Mesendoderm (in vitro differentiated cells): ENCODE data around the gene ZBTB45.

Experiments
- DNase-seq: peaks from one replicate; pipeline ENCODE4 v3.0.0; 2013
- H2AK5ac ChIP-seq: 2 replicates; pipeline ENCODE4 v1.6.1; 2013; ENCODE audit warnings: low read length, inconsistent platforms
- H2BK120ac ChIP-seq: 2 replicates; pipeline ENCODE4 v1.6.1; 2013; ENCODE audit warnings: low read depth, mild to moderate bottlenecking, low read length, moderate library complexity, mixed read lengths
- H2BK15ac ChIP-seq: replicated peaks from 2 replicates; pipeline ENCODE4 v1.6.1; 2013; ENCODE audit warnings: low read depth, mild to moderate bottlenecking, moderate library complexity
- H2BK5ac ChIP-seq: 2 replicates; pipeline ENCODE4 v1.6.1; 2013; ENCODE audit warnings: low read length, inconsistent platforms
- H3K18ac ChIP-seq: 2 replicates; pipeline ENCODE4 v1.6.1; 2013; ENCODE audit warnings: mild to moderate bottlenecking, low read length, mixed read lengths
- H3K23ac ChIP-seq: one replicate; pipeline ENCODE4 v1.6.1; 2013; ENCODE audit warnings: low read length
- H3K27ac ChIP-seq: 2 replicates; pipeline ENCODE4 v1.5.1; 2013; ENCODE audit warnings: low read depth, mild to moderate bottlenecking, inconsistent platforms, low read length, moderate library complexity
- H3K27me3 ChIP-seq: 2 replicates; pipeline ENCODE4 v1.6.1; 2013; ENCODE audit warnings: low read length, control low read depth, mild to moderate bottlenecking, inconsistent platforms; ENCODE audit not compliant: insufficient read depth, poor library complexity
- H3K36me3 ChIP-seq: 2 replicates; pipeline ENCODE4 v1.6.1; 2013; ENCODE audit warnings: low read length, inconsistent platforms; ENCODE audit not compliant: control insufficient read depth, insufficient read depth
- H3K4ac ChIP-seq: one replicate; pipeline ENCODE4 v1.6.1; 2013; ENCODE audit warnings: low read depth, mild to moderate bottlenecking, low read length, moderate library complexity
- H3K4me1 ChIP-seq: 2 replicates; pipeline ENCODE4 v1.6.1; 2013; ENCODE audit warnings: low read depth, low read length, inconsistent platforms; ENCODE audit not compliant: control insufficient read depth
- H3K4me2 ChIP-seq: 2 replicates; pipeline ENCODE4 v1.6.1; 2013; ENCODE audit warnings: low read length
- H3K4me3 ChIP-seq: 2 replicates; pipeline ENCODE4 v1.5.1; 2013; ENCODE audit warnings: mild to moderate bottlenecking, low read length
- H3K56ac ChIP-seq: one replicate; pipeline ENCODE4 v1.6.1; 2013; ENCODE audit warnings: low read length
- H3K79me1 ChIP-seq: 2 replicates; pipeline ENCODE4 v1.6.1; 2013; ENCODE audit warnings: low read length, inconsistent platforms
- H3K79me2 ChIP-seq: 2 replicates; pipeline ENCODE4 v1.6.1; 2013; ENCODE audit warnings: mild to moderate bottlenecking, low read length; ENCODE audit not compliant: control insufficient read depth, insufficient read depth
- H3K9ac ChIP-seq: 2 replicates; pipeline ENCODE4 v1.6.1; 2013; ENCODE audit warnings: low read length, inconsistent platforms
- H4K5ac ChIP-seq: one replicate; pipeline ENCODE4 v1.6.1; 2013; ENCODE audit warnings: low read length
- H4K8ac ChIP-seq: one replicate; pipeline ENCODE4 v1.6.1; 2013; ENCODE audit warnings: low read depth, mild to moderate bottlenecking, control low read depth, low read length, moderate library complexity
- WGBS: extraction: QIAGEN DNeasy Blood & Tissue Kit; methylation state at CpG from one replicate; pipeline ENCODE4 v1.1.7; 2013; ENCODE audit warnings: low lambda C conversion rate, missing lambda C conversion rate; ENCODE audit not compliant: insufficient coverage; ENCODE audit errors: extremely low coverage; 5-methylcytosine and 5-hydroxymethylcytosine counted together

The ZBTB45 gene

GRCh38 chr19:58529405-58529804, 9.8 kb upstream of the ZBTB45 start:
- Histone ChIP-seq H3K4me2 (no peak overlapping the region), H3K4me1 (no peaks in the 10 kb centered on the region), H2AK5ac (no peak overlapping the region), H3K27ac (no peak overlapping the region), H3K36me3 (no peaks in the 10 kb centered on the region), H3K56ac (no peak overlapping the region), H4K5ac (no peak overlapping the region), H3K9ac (no peak overlapping the region), H3K4ac (no peak overlapping the region), H3K4me3 (no peak overlapping the region), H2BK5ac (no peak overlapping the region), H2BK15ac (no peak overlapping the region), H3K18ac (no peak overlapping the region), H3K27me3 (no peaks in the 10 kb centered on the region), H4K8ac (no peak overlapping the region), H3K79me2 (no peaks in the 10 kb centered on the region), H2BK120ac (no peak overlapping the region), H3K23ac (no peak overlapping the region), H3K79me1 (no peaks in the 10 kb centered on the region)
- no peak for DNase-seq
- WGBS = no CpG with 5 or more reads among the region's 3 CpGs

- Histone ChIP-seq H4K5ac (no peak overlapping the region), H3K79me1 (peaks cover 9% of the 10 kb centered on the region), H2BK120ac (no peak overlapping the region), H3K4me3 (no peak overlapping the region), H2AK5ac (no peak overlapping the region), H4K8ac (no peak overlapping the region), H3K27ac (no peak overlapping the region), H3K18ac (no peak overlapping the region), H3K9ac (no peak overlapping the region), H2BK15ac (no peak overlapping the region), H3K23ac (no peak overlapping the region), H3K4me2 (no peak overlapping the region), H3K4ac (no peak overlapping the region), H3K27me3 (no peaks in the 10 kb centered on the region), H3K79me2 (peaks cover 11% of the 10 kb centered on the region), H3K56ac (peak overlapping the region; percentile 25), H3K36me3 (no peaks in the 10 kb centered on the region), H3K4me1 (peaks cover 7% of the 10 kb centered on the region), H2BK5ac (no peak overlapping the region)
- no peak for DNase-seq
- WGBS = no CpG with 5 or more reads among the region's 3 CpGs
These were observed 3.1 kb upstream of the ZBTB45 start for GRCh38 chr19:58522709-58523108.

GRCh38 chr19:58521651-58522050, 2.0 kb upstream of the ZBTB45 start:
- Histone ChIP-seq H3K18ac (no peak overlapping the region), H3K9ac (peak overlapping the region; percentile 51), H3K27me3 (no peaks in the 10 kb centered on the region), H2BK120ac (no peak overlapping the region), H3K4me1 (peaks cover 7% of the 10 kb centered on the region), H4K5ac (no peak overlapping the region), H3K4me2 (no peak overlapping the region), H3K27ac (no peak overlapping the region), H3K79me2 (peaks cover 14% of the 10 kb centered on the region), H2AK5ac (peak overlapping the region; percentile 58), H3K4me3 (no peak overlapping the region), H4K8ac (no peak overlapping the region), H3K4ac (no peak overlapping the region), H3K23ac (no peak overlapping the region), H3K79me1 (peaks cover 12% of the 10 kb centered on the region), H2BK5ac (no peak overlapping the region), H3K36me3 (peaks cover 2% of the 10 kb centered on the region), H3K56ac (peak overlapping the region; percentile 64), H2BK15ac (no peak overlapping the region)
- no CpG with 5 or more reads among the region's 4 CpGs for WGBS
- no peak for DNase-seq

GRCh38 chr19:58520257-58520599, 618 bp upstream of the ZBTB45 start:
- Histone ChIP-seq H3K4me2 (peak overlapping the region; percentile 93), H3K27ac (peak overlapping the region; percentile 95), H4K5ac (peak overlapping the region; percentile 60), H2AK5ac (no peak overlapping the region), H4K8ac (no peak overlapping the region), H3K9ac (peak overlapping the region; percentile 90), H3K27me3 (no peaks in the 10 kb centered on the region), H2BK15ac (no peak overlapping the region), H2BK5ac (peak overlapping the region; percentile 52), H3K18ac (peak overlapping the region; percentile 1), H3K4me1 (peaks cover 7% of the 10 kb centered on the region), H3K36me3 (peaks cover 5% of the 10 kb centered on the region), H2BK120ac (no peak overlapping the region), H3K79me1 (peaks cover 18% of the 10 kb centered on the region), H3K4me3 (peak overlapping the region; percentile 62), H3K56ac (peak overlapping the region; percentile 97), H3K23ac (no peak overlapping the region), H3K79me2 (peaks cover 14% of the 10 kb centered on the region), H3K4ac (peak overlapping the region; percentile 9)
- DNase-seq = no peak
- no CpG with 5 or more reads among the region's 7 CpGs for WGBS

- Histone ChIP-seq H3K4me1 (peaks cover 11% of the 10 kb centered on the region), H3K23ac (peak overlapping the region; percentile 7), H3K4ac (peak overlapping the region; percentile 86), H3K18ac (peak overlapping the region; percentile 75), H2BK15ac (no peak overlapping the region), H4K5ac (no peak overlapping the region), H3K4me2 (peak overlapping the region; percentile 91), H3K56ac (peak overlapping the region; percentile 97), H3K4me3 (peak overlapping the region; percentile 62), H2BK120ac (peak overlapping the region; percentile 8), H2BK5ac (no peak overlapping the region), H2AK5ac (no peak overlapping the region), H3K27me3 (no peaks in the 10 kb centered on the region), H3K79me2 (peaks cover 18% of the 10 kb centered on the region), H3K27ac (peak overlapping the region; percentile 95), H3K79me1 (peaks cover 21% of the 10 kb centered on the region), H3K9ac (peak overlapping the region; percentile 90), H4K8ac (peak overlapping the region; percentile 43), H3K36me3 (peaks cover 5% of the 10 kb centered on the region)
- DNase-seq = peak; percentile 89
- WGBS = no CpG with 5 or more reads among the region's 14 CpGs
These were observed 589 bp downstream of the ZBTB45 start for GRCh38 chr19:58519087-58519354.

- no CpG with 5 or more reads among the region's 22 CpGs for WGBS
- peak overlapping the region; percentile 86 for H3K4ac ChIP-seq
These were observed 1.1 kb downstream of the ZBTB45 start for GRCh38 chr19:58518256-58519086.

More at GRCh38 chr19:58518256-58519086, 1.1 kb downstream of the ZBTB45 start:
- H3K23ac ChIP-seq = peak overlapping the region; percentile 7
- peaks cover 5% of the 10 kb centered on the region for H3K36me3 ChIP-seq
- peak overlapping the region; percentile 13 for H3K18ac ChIP-seq
- H2BK15ac ChIP-seq = no peak overlapping the region
- peak overlapping the region; percentile 54 for H2AK5ac ChIP-seq
- H4K8ac ChIP-seq = no peak overlapping the region
- peak overlapping the region; percentile 62 for H3K4me3 ChIP-seq
- H3K56ac ChIP-seq = peak overlapping the region; percentile 97
- peak overlapping the region; percentile 90 for H3K9ac ChIP-seq
- no peak overlapping the region for H2BK120ac ChIP-seq
- H2BK5ac ChIP-seq = no peak overlapping the region
- no peaks in the 10 kb centered on the region for H3K27me3 ChIP-seq
- no peak overlapping the region for H4K5ac ChIP-seq
- peak overlapping the region; percentile 91 for H3K4me2 ChIP-seq
- H3K4me1 ChIP-seq = peaks cover 11% of the 10 kb centered on the region
- H3K79me2 ChIP-seq = peaks cover 18% of the 10 kb centered on the region
- H3K79me1 ChIP-seq = peaks cover 21% of the 10 kb centered on the region
- DNase-seq = no peak
- peak overlapping the region; percentile 95 for H3K27ac ChIP-seq
